Fibroblast of villous mesenchyme (primary cell): ENCODE measurements around the gene DAGLA. TPM values are rescaled to one million over a fixed set of nuclear protein-coding genes. Genes with fewer than 3 reads are reported as not detected.

Experiments
- DNase-seq: peaks from one replicate; pipeline ENCODE4 v3.0.0-alpha.2; 2010; ENCODE audit warnings: low read depth
- H3K4me3 ChIP-seq: 2 replicates; pipeline ENCODE4 v1.5.1; 2011; ENCODE audit warnings: low read depth, mild to moderate bottlenecking, low read length
- CTCF ChIP-seq: IDR thresholded peaks from 2 replicates; pipeline ENCODE4 v1.5.1; 2012; ENCODE audit warnings: low read depth, mild to moderate bottlenecking, low read length; ENCODE audit not compliant: insufficient read depth
- total RNA-seq: library from RNA; depleted of rRNA; stranded (reverse); fragments of >200 nt; gene quantifications from 2 replicates; pipeline ENCODE4 v1.2.3, GENCODE V29; 2012

Gene DAGLA
- total RNA-seq, 1 donor, result 2.2 TPM

GRCh38 chr11:61725781-61726231 lies 45.6 kb downstream of the DAGLA start:
- DNase-seq, result peak; percentile 35
- H3K4me3 ChIP-seq, result no peak overlapping the region
- TF ChIP-seq CTCF, result no peak

DNA sequence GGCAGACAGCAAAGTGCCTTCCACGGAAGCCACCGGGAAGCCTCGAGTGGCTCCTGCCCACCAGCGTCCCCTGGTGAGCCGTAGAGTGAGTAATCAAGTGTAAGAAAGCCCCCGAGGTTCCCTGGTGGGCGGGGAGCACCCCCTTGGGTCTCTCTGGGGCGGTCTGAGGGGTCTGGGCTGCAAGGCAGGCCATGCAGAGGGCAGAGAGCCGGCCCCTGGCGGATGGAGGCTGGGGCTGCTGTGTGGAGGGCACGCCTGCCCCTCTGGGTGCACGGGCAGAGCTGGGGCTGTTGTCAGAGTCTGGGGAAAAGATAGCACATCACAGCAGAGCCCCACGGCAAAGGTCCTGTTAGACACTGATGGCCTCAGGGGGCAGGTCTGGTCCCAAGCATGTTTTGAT lies 46.6 kb downstream of the DAGLA start:
- no peak for TF ChIP-seq CTCF
- H3K4me3 ChIP-seq, result no peak overlapping the region
- no peak for DNase-seq

DNA sequence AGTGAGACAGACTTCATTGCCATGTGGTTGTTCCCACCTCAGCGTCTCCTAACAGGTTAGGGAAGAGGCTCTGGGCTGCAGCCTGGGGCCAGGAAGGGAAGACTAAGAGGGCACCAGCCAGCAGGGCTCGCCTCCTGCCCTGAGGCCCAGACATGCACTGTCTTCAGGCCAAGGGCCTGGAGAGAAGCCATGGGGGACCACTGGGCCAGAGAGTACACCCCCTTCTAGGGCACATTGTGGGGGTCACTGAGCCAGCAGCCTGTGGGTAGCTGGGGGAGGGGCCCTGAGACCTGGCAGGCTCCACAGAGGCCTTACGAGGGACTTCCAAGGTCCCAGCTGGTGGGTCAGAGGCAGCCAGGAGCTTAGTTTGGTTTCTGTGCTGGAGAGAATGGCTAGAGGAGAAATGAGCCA lies 47.2 kb downstream of the DAGLA start:
- no peak overlapping the region for H3K4me3 ChIP-seq
- no peak for DNase-seq
- TF ChIP-seq CTCF, result no peak

- DNase-seq, result no peak
- TF ChIP-seq CTCF, result no peak
- no peak overlapping the region for H3K4me3 ChIP-seq
Measured at GRCh38 chr11:61728066-61728939, 48.1 kb downstream of the DAGLA start.

GRCh38 chr11:61728940-61729219 lies 48.7 kb downstream of the DAGLA start:
- H3K4me3 ChIP-seq, result no peak overlapping the region
- TF ChIP-seq CTCF, result no peak
- peak; percentile 26 for DNase-seq

- no peak overlapping the region for H3K4me3 ChIP-seq
- no peak for TF ChIP-seq CTCF
- DNase-seq, result no peak
Measured at GRCh38 chr11:61730240-61730994, 50.2 kb downstream of the DAGLA start.
